HUES64 (cell line): Measurements from ENCODE around the gene NR2F1.

Experiments used
- H3K27ac ChIP-seq: 2 replicates; pipeline ENCODE4 v1.7.0; 2013; ENCODE audit warnings: low read depth, low read length, inconsistent platforms
- H3K27me3 ChIP-seq: 2 replicates; pipeline ENCODE4 v1.6.1; 2013; ENCODE audit warnings: mild to moderate bottlenecking, low read length; ENCODE audit not compliant: insufficient read depth
- H3K36me3 ChIP-seq: 2 replicates; pipeline ENCODE4 v1.6.1; 2013; ENCODE audit warnings: mild to moderate bottlenecking, low read length; ENCODE audit not compliant: insufficient read depth
- H3K4me1 ChIP-seq: 2 replicates; pipeline ENCODE4 v1.6.1; 2013; ENCODE audit warnings: mild to moderate bottlenecking, low read length, moderate library complexity; ENCODE audit not compliant: insufficient read depth
- H3K4me3 ChIP-seq: 2 replicates; pipeline ENCODE4 v1.5.1; 2013; ENCODE audit warnings: mild to moderate bottlenecking, low read length, moderate library complexity
- H3K9ac ChIP-seq: 2 replicates; pipeline ENCODE4 v1.6.1; 2013; ENCODE audit warnings: mild to moderate bottlenecking, low read depth, low read length
- H3K9me3 ChIP-seq: 2 replicates; pipeline ENCODE4 v1.6.1; 2013; ENCODE audit warnings: low read depth, low read length; ENCODE audit not compliant: insufficient read depth
- WGBS: fragments of 150-250, 120-280 bp; methylation state at CpG from one replicate; pipeline ENCODE4 v1.1.7; 2013; ENCODE audit warnings: missing lambda C conversion rate; 5-methylcytosine and 5-hydroxymethylcytosine counted together

NR2F1 gene

DNA sequence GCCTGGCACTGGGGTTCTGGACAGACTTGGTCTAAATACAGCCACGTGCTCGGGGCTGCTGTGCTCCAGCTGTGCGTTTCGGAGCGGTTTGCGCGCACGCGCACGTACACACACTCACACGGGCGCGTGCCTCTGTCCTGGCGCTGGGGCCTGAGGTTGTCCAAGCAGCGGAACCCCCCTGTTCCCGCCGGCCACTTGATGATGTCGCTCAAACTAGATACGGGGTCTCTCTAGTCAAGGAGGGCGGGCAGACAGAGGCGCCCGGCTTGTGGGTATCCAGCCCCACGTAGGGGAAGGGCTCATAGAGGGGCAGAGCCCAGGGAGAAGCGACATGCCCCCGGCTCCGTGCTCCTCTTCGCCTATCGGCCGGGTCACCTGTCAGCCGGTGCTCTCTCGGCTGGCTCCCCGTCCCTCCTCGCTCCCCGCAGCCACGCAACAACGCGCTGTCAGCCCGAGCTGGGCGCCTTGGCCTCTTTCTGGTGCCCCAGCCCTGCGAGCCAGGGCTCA lies 10.9 kb upstream of the NR2F1 start:
- 2% methylated on average over 40 of the region's 40 CpGs for WGBS
- Histone ChIP-seq H3K9me3 (no peaks in the 10 kb centered on the region), H3K4me1 (peaks cover 38% of the 10 kb centered on the region; the same call in 1 of the 2 replicates), H3K27me3 (peaks cover 100% of the 10 kb centered on the region), H3K4me3 (peak overlapping the region; percentile 43), H3K36me3 (no peaks in the 10 kb centered on the region), H3K27ac (no peak overlapping the region), H3K9ac (no peak overlapping the region)

DNA sequence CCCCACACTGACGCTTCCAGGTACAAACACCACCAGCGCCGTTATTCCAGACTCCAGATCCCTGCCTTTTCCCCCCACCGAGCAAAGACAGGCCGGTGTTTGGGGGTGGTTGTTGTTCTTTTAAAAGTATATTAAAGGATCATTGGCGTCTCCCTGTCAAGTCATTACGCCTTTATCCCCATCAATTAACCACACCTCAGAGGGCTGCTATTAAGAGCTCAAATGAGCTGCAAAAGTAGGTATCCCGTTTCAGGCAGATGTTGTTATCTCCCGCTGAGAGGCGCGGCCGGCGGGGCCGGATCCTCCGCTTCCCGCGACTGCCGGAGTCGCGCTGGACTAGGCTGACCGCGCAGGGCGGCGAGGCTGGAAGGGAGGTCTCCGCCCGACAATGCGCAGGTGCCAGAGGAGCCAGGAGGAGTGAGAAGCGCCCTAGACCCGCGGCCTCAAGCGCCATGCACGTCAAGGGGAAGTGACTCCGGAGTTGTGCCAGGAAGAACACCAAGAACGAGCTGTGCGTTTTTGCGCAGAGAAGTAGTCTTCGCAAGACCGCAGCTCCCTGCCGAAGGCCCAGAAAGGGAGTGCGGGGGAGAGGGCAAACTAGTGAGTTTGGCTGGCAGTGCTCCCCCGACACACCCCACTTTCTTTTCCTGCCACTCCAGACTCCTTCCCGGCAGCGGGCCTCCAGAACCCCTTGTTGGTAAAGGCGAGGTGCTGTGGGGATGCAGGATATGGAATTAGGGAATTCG lies 10.2 kb upstream of the NR2F1 start:
- Histone ChIP-seq H3K4me1 (peaks cover 40% of the 10 kb centered on the region; the same call in 1 of the 2 replicates), H3K4me3 (peak overlapping the region; percentile 43), H3K27ac (no peak overlapping the region), H3K9ac (no peak overlapping the region), H3K9me3 (no peaks in the 10 kb centered on the region), H3K36me3 (no peaks in the 10 kb centered on the region), H3K27me3 (peaks cover 100% of the 10 kb centered on the region)
- WGBS: under 1% methylated on average over 41 of the region's 45 CpGs

DNA sequence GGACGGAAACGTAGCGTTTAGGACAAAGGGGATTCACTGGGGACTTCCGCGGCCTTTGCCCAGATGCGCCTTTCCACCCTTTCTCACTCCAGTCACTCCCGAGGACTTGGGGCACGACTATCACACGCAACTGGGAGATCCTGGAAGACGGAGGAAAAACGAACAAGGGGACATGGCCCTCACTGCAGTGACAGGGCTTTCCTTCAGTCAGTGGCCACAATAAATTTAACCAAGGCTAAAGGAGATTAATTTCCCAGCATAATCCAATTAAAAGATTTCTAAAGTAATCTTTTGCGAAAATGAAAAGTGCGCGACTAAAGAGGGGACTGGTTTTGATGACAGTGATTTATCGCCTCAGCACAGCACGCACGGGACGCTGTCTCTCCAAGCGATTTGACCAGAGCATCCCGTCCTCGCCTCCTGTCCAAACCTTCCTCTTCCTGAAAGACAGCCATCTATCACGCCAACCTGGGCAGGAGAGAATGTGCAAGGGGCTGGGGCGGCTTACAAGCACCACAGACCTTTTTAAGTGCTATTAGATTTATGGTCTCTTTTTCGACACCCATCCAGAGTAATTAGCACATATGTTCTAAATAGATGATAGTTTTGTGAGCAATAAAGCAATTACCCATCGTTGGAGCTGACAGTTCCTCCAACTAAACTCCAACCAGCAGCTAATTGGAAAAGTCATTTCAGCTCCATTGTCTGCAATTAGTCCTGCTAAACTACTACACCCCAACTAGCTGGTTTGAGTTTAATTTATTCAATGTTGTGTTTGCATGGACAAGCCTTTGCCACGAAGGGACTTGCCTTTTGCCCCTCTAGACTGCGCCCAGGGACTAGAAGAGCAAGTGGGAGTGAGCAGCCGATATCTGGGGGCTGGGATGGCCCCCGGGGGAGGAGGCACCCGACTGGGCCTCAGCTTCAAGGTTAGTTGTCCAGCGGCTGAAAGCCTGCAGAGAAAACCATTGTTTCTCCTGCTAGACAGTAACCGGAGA lies 9.4 kb upstream of the NR2F1 start:
- H3K4me3 ChIP-seq: peak overlapping the region; percentile 43
- H3K27me3 ChIP-seq: peaks cover 100% of the 10 kb centered on the region

DNA sequence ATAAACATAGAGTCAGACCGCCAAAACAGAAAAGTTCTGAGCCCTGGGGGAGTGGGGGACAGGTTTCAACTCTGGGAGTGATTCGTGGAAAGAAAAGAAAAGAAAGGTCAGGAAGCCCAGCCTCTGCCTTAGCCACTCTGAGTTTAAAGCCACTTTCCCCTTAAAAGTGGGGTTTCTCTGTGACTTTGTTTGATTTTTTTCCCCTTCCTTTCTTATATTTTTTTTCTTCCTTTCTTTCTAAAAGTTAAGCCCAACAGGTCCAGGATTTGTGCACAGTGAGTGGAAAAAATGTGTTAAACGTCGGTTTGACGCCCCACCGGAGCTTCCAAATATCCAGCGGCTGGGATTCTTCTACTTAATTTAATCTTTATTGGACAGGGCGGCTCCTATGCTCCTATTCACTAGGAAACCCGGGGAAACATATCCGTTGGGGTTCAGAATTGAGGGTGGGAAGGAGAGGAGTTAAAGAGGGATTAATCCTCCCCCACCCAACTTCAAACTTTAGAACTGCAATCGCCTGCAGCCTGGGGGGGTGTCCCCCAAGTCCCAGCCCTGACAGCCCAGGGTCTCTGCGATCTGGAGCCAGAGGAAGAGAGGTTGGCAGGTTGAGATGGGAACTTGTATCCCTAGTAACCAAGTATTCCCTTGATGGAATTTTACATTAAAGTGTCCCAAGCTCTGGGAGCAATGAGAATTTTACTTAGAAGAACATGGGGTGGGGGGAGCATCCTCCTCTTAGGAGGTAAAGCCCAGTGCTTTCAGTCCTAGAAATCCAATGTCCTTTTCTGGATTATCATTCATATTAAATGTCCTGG lies 8.3 kb upstream of the NR2F1 start:
- Histone ChIP-seq H3K9me3 (no peaks in the 10 kb centered on the region), H3K36me3 (no peaks in the 10 kb centered on the region), H3K27me3 (peaks cover 100% of the 10 kb centered on the region), H3K9ac (no peak overlapping the region), H3K4me3 (no peak overlapping the region), H3K27ac (no peak overlapping the region), H3K4me1 (peaks cover 43% of the 10 kb centered on the region)
- 7% methylated on average over 9 of the region's 12 CpGs for WGBS

More for the DNA sequence above, 9.4 kb upstream of the NR2F1 start:
- H3K36me3 ChIP-seq: no peaks in the 10 kb centered on the region
- no peaks in the 10 kb centered on the region for H3K9me3 ChIP-seq
- 2% methylated on average over 30 of the region's 32 CpGs for WGBS
- H3K27ac ChIP-seq: no peak overlapping the region
- H3K4me1 ChIP-seq: peaks cover 44% of the 10 kb centered on the region
- H3K9ac ChIP-seq: no peak overlapping the region

- Histone ChIP-seq H3K27me3 (peaks cover 100% of the 10 kb centered on the region), H3K36me3 (no peaks in the 10 kb centered on the region)
- WGBS: 18% methylated on average over 4 of the region's 6 CpGs
These were observed 7.3 kb upstream of the NR2F1 start for GRCh38 chr5:93575461-93576414.

GRCh38 chr5:93576994-93577853 lies 5.8 kb upstream of the NR2F1 start:
- H3K4me3 ChIP-seq: no peak overlapping the region
- no peaks in the 10 kb centered on the region for H3K9me3 ChIP-seq
- 9% methylated on average over 9 of the region's 9 CpGs for WGBS
- H3K27me3 ChIP-seq: peaks cover 98% of the 10 kb centered on the region
- no peak overlapping the region for H3K9ac ChIP-seq
- peaks cover 46% of the 10 kb centered on the region for H3K4me1 ChIP-seq
- no peak overlapping the region for H3K27ac ChIP-seq
- no peaks in the 10 kb centered on the region for H3K36me3 ChIP-seq

More at GRCh38 chr5:93575461-93576414, 7.3 kb upstream of the NR2F1 start:
- peaks cover 42% of the 10 kb centered on the region for H3K4me1 ChIP-seq
- no peak overlapping the region for H3K27ac ChIP-seq
- H3K4me3 ChIP-seq: no peak overlapping the region
- H3K9me3 ChIP-seq: no peaks in the 10 kb centered on the region
- no peak overlapping the region for H3K9ac ChIP-seq

DNA sequence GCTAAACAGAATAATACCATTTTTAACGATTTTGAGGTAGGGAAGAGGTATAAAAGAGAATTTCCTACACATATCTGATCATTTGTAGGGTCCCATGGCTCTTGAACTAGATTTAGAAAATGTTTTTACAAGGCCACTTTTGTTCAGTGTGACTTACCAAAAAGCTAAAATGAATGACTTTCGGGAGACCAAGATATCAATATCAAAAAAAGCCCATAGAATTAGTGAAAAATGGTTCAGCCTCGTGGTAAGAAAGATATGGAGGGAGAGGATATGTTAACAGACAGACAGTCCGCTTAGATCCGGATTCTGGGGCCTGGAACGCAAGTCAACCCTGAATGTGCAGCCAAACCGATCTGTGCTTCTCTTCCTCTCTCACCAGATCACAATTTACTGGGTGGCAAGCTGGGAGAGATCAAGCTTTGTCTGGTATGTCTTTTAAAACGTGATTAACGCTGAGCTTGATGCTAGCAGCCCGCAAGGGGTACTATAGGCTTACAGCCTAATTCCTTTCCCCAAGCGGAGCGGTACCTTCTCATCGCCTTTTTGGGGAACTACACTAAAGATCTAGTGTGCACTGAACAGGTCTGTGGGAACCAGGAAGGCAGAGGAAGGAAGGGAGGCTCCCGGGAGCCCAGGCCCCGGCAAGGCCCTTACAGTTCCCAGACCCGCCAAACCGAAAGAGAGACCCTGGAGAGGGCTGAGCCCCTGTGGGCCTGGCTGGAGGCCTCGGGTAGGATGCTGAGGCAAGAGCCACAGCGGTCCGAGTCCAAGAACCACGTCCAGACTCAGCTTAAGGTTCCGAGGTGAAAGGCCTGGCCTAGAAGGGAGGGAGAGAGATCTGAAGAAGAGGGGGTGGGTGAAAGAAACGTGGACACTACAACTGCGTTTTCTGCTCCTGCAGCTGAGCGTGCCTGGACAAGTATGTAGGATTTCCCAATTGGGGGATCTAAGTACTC lies 4.9 kb upstream of the NR2F1 start:
- Histone ChIP-seq H3K4me1 (peaks cover 45% of the 10 kb centered on the region), H3K27me3 (peaks cover 98% of the 10 kb centered on the region), H3K36me3 (no peaks in the 10 kb centered on the region), H3K9ac (no peak overlapping the region), H3K4me3 (0 out of 2 replicates have a peak overlapping the region, but pooled peaks have one; percentile 27), H3K9me3 (no peaks in the 10 kb centered on the region), H3K27ac (no peak overlapping the region)
- WGBS: 18% methylated on average over 24 of the region's 25 CpGs

DNA sequence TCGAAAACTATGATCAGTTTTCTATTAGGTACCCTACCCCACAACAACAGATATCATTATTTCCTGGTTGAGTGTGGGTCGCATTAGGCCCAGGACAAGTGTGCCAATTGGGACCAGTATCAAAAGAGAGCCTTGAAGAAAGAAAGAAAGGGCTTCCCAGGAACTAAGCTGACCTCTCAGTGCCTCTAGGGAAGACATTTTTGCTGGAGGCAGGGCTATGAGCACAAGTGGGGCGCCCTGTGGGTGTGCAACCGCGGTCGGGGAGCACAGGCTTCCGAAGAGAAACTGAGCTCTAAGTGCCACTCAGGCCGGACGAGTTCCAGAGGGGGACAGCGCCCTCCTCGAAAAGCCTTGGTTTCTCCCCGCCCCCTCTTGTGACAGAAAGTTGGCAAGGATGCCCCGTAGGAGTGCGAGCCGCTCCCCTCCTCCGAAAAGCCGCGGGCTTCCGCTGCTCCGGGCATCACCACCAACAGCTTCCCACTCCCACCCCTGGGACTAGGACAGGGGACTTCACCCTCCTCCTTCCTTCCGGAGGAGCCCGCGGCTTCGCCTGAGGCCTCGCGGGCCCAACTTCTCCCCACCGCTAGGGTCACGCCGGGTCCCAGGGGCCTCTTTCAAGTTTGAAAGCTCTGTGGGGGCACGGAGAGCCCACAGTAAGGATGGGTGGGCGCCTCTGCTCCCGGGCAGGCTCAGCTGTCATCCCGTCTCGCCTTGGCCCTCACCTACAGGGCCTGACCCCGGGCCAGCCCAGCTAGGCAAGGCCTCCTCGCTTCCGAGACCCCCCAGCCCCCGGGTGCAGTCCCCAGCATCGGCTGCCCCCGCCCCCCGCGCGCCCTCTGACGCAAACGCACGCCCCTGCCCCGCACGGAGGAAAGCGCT lies 4.0 kb upstream of the NR2F1 start:
- whole genome bisulfite sequencing: under 1% methylated on average over 49 of the region's 49 CpGs
- Histone ChIP-seq H3K36me3 (no peaks in the 10 kb centered on the region), H3K4me1 (peaks cover 41% of the 10 kb centered on the region), H3K4me3 (peak overlapping the region; percentile 27; the same call in 1 of the 2 replicates), H3K27me3 (peaks cover 98% of the 10 kb centered on the region), H3K27ac (no peak overlapping the region), H3K9ac (no peak overlapping the region), H3K9me3 (no peaks in the 10 kb centered on the region)
